ENCODE data around the gene SBF2.

The SBF2 gene

DNA sequence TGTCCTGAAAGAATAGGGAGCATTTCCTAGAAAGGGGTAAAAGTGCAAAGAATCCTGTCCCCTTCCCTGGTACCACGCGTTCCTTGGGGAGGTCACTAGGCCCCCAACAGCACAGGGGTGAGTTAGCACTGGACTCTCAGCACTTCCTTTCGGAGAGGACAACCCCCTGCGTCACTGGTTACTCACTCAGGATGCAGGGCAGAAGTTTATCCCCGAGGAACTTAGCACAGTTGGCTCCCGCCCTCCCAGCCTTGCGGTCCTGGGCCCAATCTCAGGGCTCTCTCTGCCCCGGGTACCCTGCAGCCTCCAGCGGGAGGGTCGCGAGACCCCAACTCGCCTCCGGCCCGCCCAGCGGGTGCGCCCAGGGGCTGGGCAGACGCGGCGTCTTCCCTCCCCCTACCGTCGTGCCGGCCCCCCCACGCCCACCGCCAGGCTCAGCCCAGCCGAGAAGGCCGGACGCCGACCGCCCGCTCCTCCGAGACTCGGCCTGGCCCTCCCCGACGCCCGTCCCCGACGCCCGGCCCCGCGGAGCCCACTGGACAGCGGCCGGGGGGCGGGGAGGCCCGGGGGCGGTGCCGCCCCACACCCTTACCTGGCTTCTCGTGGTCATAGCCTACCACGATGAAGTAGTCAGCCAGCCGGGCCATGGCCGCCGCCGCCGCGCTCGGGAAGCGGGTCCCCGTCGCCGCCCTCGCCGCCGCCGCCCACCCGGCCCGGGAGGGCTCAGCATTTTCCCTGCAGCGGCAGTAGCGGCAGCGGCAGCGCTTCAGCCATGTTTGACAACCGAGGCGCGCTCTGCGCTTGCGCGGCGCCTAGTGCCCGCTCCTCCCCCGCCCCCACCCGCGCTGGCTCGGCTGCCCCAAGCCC, at the start of gene SBF2:
SBF2 (minus strand) TSS at position 797 of the 867 bp plus-strand sequence; CDS start at position 647, 150 bp downstream.
- H3K36me3 ChIP-seq (ENCODE audit: control insufficient read depth, insufficient read depth, low read length), result peaks cover 2% of the 10 kb centered on the region
- H3K4me3 ChIP-seq (ENCODE audit: low read length), result peak within 1 kb of the TSS; percentile 89
- H3K4me1 ChIP-seq (ENCODE audit: control insufficient read depth, insufficient read depth, low read length), result peaks cover 5% of the 10 kb centered on the region
- peak within 1 kb of the TSS; percentile 92 for H3K27ac ChIP-seq (ENCODE audit: low read depth, low read length)
- peak within 1 kb of the TSS; percentile 80 for H3K9ac ChIP-seq (ENCODE audit: low read length)
- H3K27me3 ChIP-seq (ENCODE audit: control insufficient read depth, insufficient read depth, low read length), result no peaks in the 10 kb centered on the region

DNA sequence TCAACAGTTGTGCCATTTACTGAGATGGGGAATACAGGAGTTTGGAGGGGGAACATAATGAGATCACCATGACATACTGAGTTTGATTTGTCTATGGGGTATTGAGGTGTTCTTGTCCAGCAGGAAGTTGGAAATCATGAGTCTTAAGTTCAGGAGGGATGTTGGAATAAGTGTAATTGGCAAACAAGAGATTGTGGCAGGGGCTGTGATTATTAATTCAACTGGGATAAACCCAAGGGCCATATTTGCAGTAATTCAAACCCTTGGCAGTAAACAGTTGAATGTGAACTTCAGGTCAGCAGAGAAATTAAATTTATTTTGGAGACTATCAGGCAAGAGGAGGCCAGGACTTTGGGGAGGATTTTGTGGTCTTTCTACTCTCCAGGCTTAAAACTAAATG, 44.3 kb upstream of the SBF2 start:
- Histone ChIP-seq H3K9ac (ENCODE audit: low read length) (no peak overlapping the region), H3K36me3 (ENCODE audit: control insufficient read depth, insufficient read depth, low read length) (no peaks in the 10 kb centered on the region)

GRCh38 chr11:10333490-10333889, 39.5 kb upstream of the SBF2 start:
- Histone ChIP-seq H3K4me1 (ENCODE audit: control insufficient read depth, insufficient read depth, low read length) (peaks cover 2% of the 10 kb centered on the region), H3K4me3 (ENCODE audit: low read length) (no peak overlapping the region), H3K36me3 (ENCODE audit: control insufficient read depth, insufficient read depth, low read length) (no peaks in the 10 kb centered on the region), H3K9ac (ENCODE audit: low read length) (no peak overlapping the region), H3K27me3 (ENCODE audit: control insufficient read depth, insufficient read depth, low read length) (no peaks in the 10 kb centered on the region), H3K27ac (ENCODE audit: low read depth, low read length) (no peak overlapping the region)

More for the DNA sequence above, 44.3 kb upstream of the SBF2 start:
- H3K27me3 ChIP-seq (ENCODE audit: control insufficient read depth, insufficient read depth, low read length), result no peaks in the 10 kb centered on the region
- no peak overlapping the region for H3K4me3 ChIP-seq (ENCODE audit: low read length)
- no peaks in the 10 kb centered on the region for H3K4me1 ChIP-seq (ENCODE audit: control insufficient read depth, insufficient read depth, low read length)
- no peak overlapping the region for H3K27ac ChIP-seq (ENCODE audit: low read depth, low read length)

GRCh38 chr11:10331548-10332289, 37.7 kb upstream of the SBF2 start:
- Histone ChIP-seq H3K27me3 (ENCODE audit: control insufficient read depth, insufficient read depth, low read length) (no peaks in the 10 kb centered on the region), H3K27ac (ENCODE audit: low read depth, low read length) (no peak overlapping the region), H3K4me1 (ENCODE audit: control insufficient read depth, insufficient read depth, low read length) (peaks cover 3% of the 10 kb centered on the region), H3K9ac (ENCODE audit: low read length) (no peak overlapping the region), H3K36me3 (ENCODE audit: control insufficient read depth, insufficient read depth, low read length) (no peaks in the 10 kb centered on the region), H3K4me3 (ENCODE audit: low read length) (no peak overlapping the region)

DNA sequence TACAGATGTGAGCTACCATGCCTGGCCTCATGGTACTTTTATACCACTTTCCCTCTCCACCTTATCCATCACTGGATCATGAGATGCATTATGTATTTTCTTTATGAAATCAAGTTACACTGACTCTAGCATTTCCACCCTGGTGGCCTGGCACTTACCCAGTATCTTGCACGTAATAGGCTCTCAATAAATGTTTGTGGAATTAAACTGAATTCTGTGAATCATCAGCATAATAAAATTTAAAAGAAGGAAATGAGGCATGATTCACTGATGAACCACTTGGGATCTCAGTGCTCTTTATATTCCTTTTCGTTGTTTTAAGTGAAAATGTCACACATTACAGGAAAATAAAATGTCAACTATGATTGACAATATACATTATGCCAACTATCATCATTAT, 35.9 kb upstream of the SBF2 start:
- Histone ChIP-seq H3K27me3 (ENCODE audit: control insufficient read depth, insufficient read depth, low read length) (no peaks in the 10 kb centered on the region), H3K27ac (ENCODE audit: low read depth, low read length) (no peak overlapping the region), H3K4me3 (ENCODE audit: low read length) (no peak overlapping the region), H3K4me1 (ENCODE audit: control insufficient read depth, insufficient read depth, low read length) (peaks cover 12% of the 10 kb centered on the region), H3K36me3 (ENCODE audit: control insufficient read depth, insufficient read depth, low read length) (no peaks in the 10 kb centered on the region), H3K9ac (ENCODE audit: low read length) (no peak overlapping the region)

- no peak overlapping the region for H3K9ac ChIP-seq (ENCODE audit: low read length)
- peaks cover 12% of the 10 kb centered on the region for H3K4me1 ChIP-seq (ENCODE audit: control insufficient read depth, insufficient read depth, low read length)
- no peaks in the 10 kb centered on the region for H3K27me3 ChIP-seq (ENCODE audit: control insufficient read depth, insufficient read depth, low read length)
- no peak overlapping the region for H3K4me3 ChIP-seq (ENCODE audit: low read length)
- no peaks in the 10 kb centered on the region for H3K36me3 ChIP-seq (ENCODE audit: control insufficient read depth, insufficient read depth, low read length)
- H3K27ac ChIP-seq (ENCODE audit: low read depth, low read length), result no peak overlapping the region
Observed at GRCh38 chr11:10329356-10329755, 35.3 kb upstream of the SBF2 start.

DNA sequence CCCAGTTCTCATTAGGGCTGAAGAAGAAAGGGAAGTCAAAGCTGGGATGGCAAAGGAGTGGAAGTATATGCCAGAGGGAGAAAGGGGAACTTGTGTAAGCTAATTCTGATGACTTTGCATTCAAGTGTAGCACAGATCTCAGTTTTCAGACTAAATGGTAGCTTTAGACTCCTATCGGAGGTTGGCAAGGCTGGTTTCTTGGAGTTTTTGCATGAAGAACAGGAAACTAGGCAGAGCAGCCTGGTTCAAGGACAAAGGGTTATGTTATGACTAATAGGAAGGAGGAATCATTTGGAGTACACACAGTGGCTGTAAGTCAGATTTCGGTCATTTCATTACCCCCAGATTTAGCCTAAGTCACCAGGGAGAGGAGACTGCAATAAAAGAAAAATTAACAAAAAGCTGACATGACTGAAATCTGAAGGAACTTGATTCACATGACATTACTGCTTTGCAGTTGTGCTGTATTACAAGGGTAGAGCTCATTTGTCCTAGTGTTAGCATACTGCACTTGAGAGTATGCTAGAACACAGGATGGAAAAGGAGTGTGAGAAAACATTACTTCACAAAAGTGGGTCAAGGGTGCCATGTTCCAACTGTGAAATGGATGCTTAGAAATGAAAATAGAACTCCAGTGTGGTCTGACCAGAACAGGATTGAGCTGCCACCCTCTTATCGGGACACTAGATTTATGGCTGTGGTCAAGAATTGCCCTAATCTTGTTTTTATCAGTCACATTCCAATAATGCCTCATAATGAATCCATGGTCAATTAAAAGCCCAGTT, 34.5 kb upstream of the SBF2 start:
- H3K27me3 ChIP-seq (ENCODE audit: control insufficient read depth, insufficient read depth, low read length), result no peaks in the 10 kb centered on the region
- H3K4me3 ChIP-seq (ENCODE audit: low read length), result no peak overlapping the region
- no peak overlapping the region for H3K9ac ChIP-seq (ENCODE audit: low read length)
- H3K27ac ChIP-seq (ENCODE audit: low read depth, low read length), result no peak overlapping the region
- H3K36me3 ChIP-seq (ENCODE audit: control insufficient read depth, insufficient read depth, low read length), result no peaks in the 10 kb centered on the region
- H3K4me1 ChIP-seq (ENCODE audit: control insufficient read depth, insufficient read depth, low read length), result peaks cover 12% of the 10 kb centered on the region

DNA sequence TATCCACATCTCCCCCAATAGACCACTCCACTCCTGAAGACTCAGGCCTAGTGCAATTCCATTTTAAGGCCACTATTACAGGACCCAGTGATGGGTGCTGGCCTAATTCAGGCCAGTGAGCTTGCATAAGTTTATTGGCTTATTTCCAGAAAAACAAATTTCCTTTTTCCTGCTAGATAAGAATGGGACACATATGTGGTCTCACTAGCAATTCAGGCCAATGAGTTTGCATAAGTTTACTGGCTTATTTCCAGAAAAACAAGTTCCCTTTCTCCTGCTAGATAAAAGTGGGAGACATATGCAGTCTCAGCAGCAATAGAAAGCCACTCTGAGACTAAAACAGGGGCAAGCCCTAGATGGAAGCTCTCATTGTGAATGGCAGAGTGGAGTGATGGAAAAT, 33.2 kb upstream of the SBF2 start:
- Histone ChIP-seq H3K4me1 (ENCODE audit: control insufficient read depth, insufficient read depth, low read length) (peaks cover 21% of the 10 kb centered on the region), H3K27ac (ENCODE audit: low read depth, low read length) (peak overlapping the region; percentile 16), H3K36me3 (ENCODE audit: control insufficient read depth, insufficient read depth, low read length) (no peaks in the 10 kb centered on the region)

DNA sequence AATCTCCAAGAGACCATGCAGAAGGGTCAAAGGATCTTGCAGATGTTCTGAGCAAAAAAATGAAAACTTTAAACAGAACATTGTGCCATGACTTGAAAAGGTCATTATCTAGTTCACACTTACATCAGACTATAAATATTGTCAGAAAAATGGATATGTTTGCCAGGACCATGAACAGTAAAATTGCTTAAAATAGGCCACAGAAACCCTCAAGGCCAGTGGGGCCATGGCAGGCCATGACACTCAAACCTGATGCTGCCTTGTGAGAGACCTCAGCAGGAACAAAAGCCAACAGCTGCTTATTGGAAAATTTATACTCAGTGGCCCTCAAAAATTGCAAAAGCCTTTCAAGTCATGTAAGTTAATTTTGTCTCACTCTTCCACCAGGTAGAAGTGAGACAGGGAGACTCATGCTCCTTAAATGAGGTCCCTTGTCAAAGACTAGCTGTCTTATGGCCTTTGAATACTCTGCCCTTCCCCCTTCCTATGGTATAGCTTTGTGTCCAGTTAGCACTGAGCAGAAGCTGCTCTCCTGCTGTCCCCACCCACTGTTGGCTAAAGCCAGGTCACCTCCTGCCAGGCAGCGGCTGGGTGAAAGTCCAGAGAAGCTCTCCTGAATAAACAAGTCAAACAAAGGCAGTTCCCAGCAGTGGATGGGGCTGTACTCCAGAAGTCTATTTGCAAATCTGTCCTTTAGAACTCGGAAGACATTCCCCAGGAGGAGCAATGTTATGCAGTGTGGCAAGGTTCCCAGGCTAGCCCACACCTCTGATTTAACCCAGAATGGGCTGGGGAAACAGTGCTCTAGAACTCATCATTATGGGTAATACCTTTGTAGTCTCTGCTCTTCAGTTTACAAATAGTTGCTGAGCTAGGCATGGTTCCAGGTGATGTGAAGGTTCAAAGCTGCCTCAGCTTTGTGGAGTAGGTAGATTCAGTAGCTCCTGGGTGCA, 32.3 kb upstream of the SBF2 start:
- Histone ChIP-seq H3K4me1 (ENCODE audit: control insufficient read depth, insufficient read depth, low read length) (peaks cover 22% of the 10 kb centered on the region), H3K27ac (ENCODE audit: low read depth, low read length) (peak overlapping the region; percentile 62)

More for the DNA sequence above, 33.2 kb upstream of the SBF2 start:
- H3K4me3 ChIP-seq (ENCODE audit: low read length), result no peak overlapping the region
- H3K9ac ChIP-seq (ENCODE audit: low read length), result no peak overlapping the region
- H3K27me3 ChIP-seq (ENCODE audit: control insufficient read depth, insufficient read depth, low read length), result no peaks in the 10 kb centered on the region

GRCh38 chr11:10325277-10326011, 31.4 kb upstream of the SBF2 start:
- Histone ChIP-seq H3K9ac (ENCODE audit: low read length) (no peak overlapping the region), H3K27ac (ENCODE audit: low read depth, low read length) (peak overlapping the region; percentile 62), H3K4me3 (ENCODE audit: low read length) (no peak overlapping the region), H3K4me1 (ENCODE audit: control insufficient read depth, insufficient read depth, low read length) (peaks cover 27% of the 10 kb centered on the region), H3K27me3 (ENCODE audit: control insufficient read depth, insufficient read depth, low read length) (no peaks in the 10 kb centered on the region), H3K36me3 (ENCODE audit: control insufficient read depth, insufficient read depth, low read length) (no peaks in the 10 kb centered on the region)

More for the DNA sequence above, 32.3 kb upstream of the SBF2 start:
- no peaks in the 10 kb centered on the region for H3K27me3 ChIP-seq (ENCODE audit: control insufficient read depth, insufficient read depth, low read length)
- H3K9ac ChIP-seq (ENCODE audit: low read length), result no peak overlapping the region
- H3K4me3 ChIP-seq (ENCODE audit: low read length), result no peak overlapping the region
- no peaks in the 10 kb centered on the region for H3K36me3 ChIP-seq (ENCODE audit: control insufficient read depth, insufficient read depth, low read length)

GRCh38 chr11:10324474-10324873, 30.5 kb upstream of the SBF2 start:
- Histone ChIP-seq H3K27ac (ENCODE audit: low read depth, low read length) (peak overlapping the region; percentile 62), H3K4me3 (ENCODE audit: low read length) (no peak overlapping the region), H3K9ac (ENCODE audit: low read length) (no peak overlapping the region), H3K36me3 (ENCODE audit: control insufficient read depth, insufficient read depth, low read length) (no peaks in the 10 kb centered on the region), H3K4me1 (ENCODE audit: control insufficient read depth, insufficient read depth, low read length) (peaks cover 27% of the 10 kb centered on the region), H3K27me3 (ENCODE audit: control insufficient read depth, insufficient read depth, low read length) (no peaks in the 10 kb centered on the region)

Data from rectal smooth muscle tissue (tissue), 1 donor.